HT1080 (cell line): ENCODE results near the gene SMIM33. TPM values are rescaled to one million over a fixed set of nuclear protein-coding genes. Genes with fewer than 3 reads are reported as not detected.
A peak's percentile ranks its signal among the peaks of the same experiment; 100 is the strongest.
"Not testable (repeated sequence)": the region's sequence is repeated elsewhere in the genome, so short reads cannot be mapped to it uniquely, and the experiment has no call there.

ENCODE experiments used
- DNase-seq: peaks from one replicate; pipeline ENCODE4 v3.0.0-alpha.2; 2015; ENCODE audit warnings: low read depth
- total RNA-seq: library from RNA; depleted of rRNA; stranded (reverse); fragments of >200 nt; shearing (Covaris generic); gene quantifications from 2 replicates; pipeline ENCODE4 v1.2.3, GENCODE V29; 2014

SMIM33 gene
- total RNA-seq, 1 experiment from 2014 or later: not detected

GRCh38 chr5:139481580-139482049 is 10.8 kb downstream of the SMIM33 start:
- peak; percentile 57 for DNase-seq

- DNase-seq: peak; percentile 99
These were observed 11.5 kb downstream of the SMIM33 start, which contains the start of gene STING1 for GRCh38 chr5:139482050-139482889. Gene STING1 (minus strand): TSS chr5:139482758. CDS start chr5:139481704, 1,054 bp downstream.

GRCh38 chr5:139482890-139483208 is 12.0 kb downstream of the SMIM33 start:
- DNase-seq: not testable (repeated sequence)

- DNase-seq: no peak
These were observed 15.4 kb downstream of the SMIM33 start for GRCh38 chr5:139486201-139486600.

GRCh38 chr5:139488260-139488659 is 17.5 kb downstream of the SMIM33 start:
- no peak for DNase-seq

- DNase-seq: peak; percentile 59
These were observed 21.9 kb downstream of the SMIM33 start for GRCh38 chr5:139492700-139493192.

- DNase-seq: no peak
These were observed 23.5 kb downstream of the SMIM33 start for GRCh38 chr5:139494256-139494655.

- DNase-seq: peak; percentile 60
These were observed 24.0 kb downstream of the SMIM33 start for GRCh38 chr5:139494832-139495231.

GRCh38 chr5:139495638-139496435 is 25.0 kb downstream of the SMIM33 start:
- peak; percentile 78 for DNase-seq

GRCh38 chr5:139501381-139501780 is 30.6 kb downstream of the SMIM33 start:
- no peak for DNase-seq

GRCh38 chr5:139503036-139503817 is 32.4 kb downstream of the SMIM33 start:
- not testable (repeated sequence) for DNase-seq

GRCh38 chr5:139503879-139504278 is 33.1 kb downstream of the SMIM33 start:
- DNase-seq: not testable (repeated sequence)

- DNase-seq: not testable (repeated sequence)
These were observed 33.9 kb downstream of the SMIM33 start for GRCh38 chr5:139504722-139505121.

- DNase-seq: no peak
These were observed 42.1 kb downstream of the SMIM33 start for GRCh38 chr5:139512786-139513390.

- DNase-seq: peak; percentile 80
These were observed 42.6 kb downstream of the SMIM33 start for GRCh38 chr5:139513434-139513833.

GRCh38 chr5:139513852-139514485 is 43.2 kb downstream of the SMIM33 start:
- no peak for DNase-seq

GRCh38 chr5:139514486-139514856 is 43.7 kb downstream of the SMIM33 start:
- DNase-seq: peak; percentile 38

- DNase-seq: peak; percentile 84
These were observed 47.1 kb downstream of the SMIM33 start for GRCh38 chr5:139517683-139518564.
